Left kidney (tissue), 8 donors: ENCODE measurements around the gene ADD3. TPM values are rescaled to one million over a fixed set of nuclear protein-coding genes. Genes with fewer than 3 reads are reported as not detected.

Source experiments
- DNase-seq: peaks from one replicate; pipeline ENCODE4 v3.0.0-alpha.2; 2013
- long read RNA-seq, 8 donors: transcript quantifications; one replicate each; lab custom pipeline, GENCODE V29; 2026
- polyA plus RNA-seq: library from polyadenylated mRNA; unstranded; fragments of 120-200 nt; gene quantifications from one replicate; pipeline ENCODE4 v1.2.1, GENCODE V29; 2013; ENCODE audit not compliant: insufficient read length

ADD3 gene
- 353 TPM for polyA plus RNA-seq
- long read RNA-seq, donor 1, full-length matches to known transcripts = 38 of 70 reads
- long read RNA-seq, donor 1, partial matches to known transcripts = 32 of 70 reads
- long read RNA-seq, donor 1, other reads (novel, unspliced or antisense) = 0 of 70 reads
- long read RNA-seq, donor 2, full-length matches to known transcripts = 30 of 54 reads
- long read RNA-seq, donor 2, partial matches to known transcripts = 24 of 54 reads
- long read RNA-seq, donor 2, other reads (novel, unspliced or antisense) = 0 of 54 reads
- long read RNA-seq, donor 3, full-length matches to known transcripts = 18 of 38 reads
- long read RNA-seq, donor 3, partial matches to known transcripts = 20 of 38 reads
- long read RNA-seq, donor 3, other reads (novel, unspliced or antisense) = 0 of 38 reads
- long read RNA-seq, donor 4, full-length matches to known transcripts = 1 of 12 reads
- long read RNA-seq, donor 4, partial matches to known transcripts = 11 of 12 reads
- long read RNA-seq, donor 4, other reads (novel, unspliced or antisense) = 0 of 12 reads
- long read RNA-seq, donor 5, full-length matches to known transcripts = 34 of 55 reads
- long read RNA-seq, donor 5, partial matches to known transcripts = 21 of 55 reads
- long read RNA-seq, donor 5, other reads (novel, unspliced or antisense) = 0 of 55 reads
- long read RNA-seq, donor 6, full-length matches to known transcripts = 34 of 160 reads
- long read RNA-seq, donor 6, partial matches to known transcripts = 126 of 160 reads
- long read RNA-seq, donor 6, other reads (novel, unspliced or antisense) = 0 of 160 reads
- long read RNA-seq, donor 7, full-length matches to known transcripts = 37 of 112 reads
- long read RNA-seq, donor 7, partial matches to known transcripts = 75 of 112 reads
- long read RNA-seq, donor 7, other reads (novel, unspliced or antisense) = 0 of 112 reads
- long read RNA-seq, donor 8, full-length matches to known transcripts = 11 of 11 reads
- long read RNA-seq, donor 8, partial matches to known transcripts = 0 of 11 reads
- long read RNA-seq, donor 8, other reads (novel, unspliced or antisense) = 0 of 11 reads

GRCh38 chr10:110007701-110008517 is at the start of gene ADD3:
TSS of gene ADD3 (plus strand) at chr10:110007984. CDS start at chr10:110100654, 92,670 bp downstream.
- peak; percentile 98 for DNase-seq

- DNase-seq = no peak
Measured at GRCh38 chr10:109958059-109958458, 49.7 kb upstream of the ADD3 start.

- DNase-seq = no peak
Measured at GRCh38 chr10:109959259-109960145, 48.3 kb upstream of the ADD3 start.

- no peak for DNase-seq
Measured at GRCh38 chr10:109960682-109961081, 47.1 kb upstream of the ADD3 start.

- no peak for DNase-seq
Measured at GRCh38 chr10:109961174-109962001, 46.4 kb upstream of the ADD3 start.

- no peak for DNase-seq
Measured at GRCh38 chr10:109962247-109962646, 45.5 kb upstream of the ADD3 start.

GRCh38 chr10:109963439-109963838 is 44.3 kb upstream of the ADD3 start:
- no peak for DNase-seq

GRCh38 chr10:109964318-109964717 is 43.5 kb upstream of the ADD3 start:
- DNase-seq = no peak

GRCh38 chr10:109966961-109967738 is 40.6 kb upstream of the ADD3 start:
- DNase-seq = peak; percentile 66

- no peak for DNase-seq
Measured at GRCh38 chr10:109967739-109968088, 40.1 kb upstream of the ADD3 start.

- DNase-seq = no peak
Measured at GRCh38 chr10:109968953-109969759, 38.6 kb upstream of the ADD3 start.

- no peak for DNase-seq
Measured at GRCh38 chr10:109969760-109970346, 37.9 kb upstream of the ADD3 start.

GRCh38 chr10:109971634-109972033 is 36.1 kb upstream of the ADD3 start:
- DNase-seq = no peak

GRCh38 chr10:109972372-109973001 is 35.3 kb upstream of the ADD3 start:
- DNase-seq = no peak

GRCh38 chr10:109973326-109973829 is 34.4 kb upstream of the ADD3 start:
- no peak for DNase-seq

GRCh38 chr10:109974504-109975191 is 33.1 kb upstream of the ADD3 start:
- no peak for DNase-seq
